Measurements from ENCODE around the gene KCNA3. TPM values are rescaled to one million over a fixed set of nuclear protein-coding genes. Genes with fewer than 3 reads are reported as not detected.

Gene KCNA3
- total RNA-seq, 1 experiment from 2014 or later = not detected

DNA sequence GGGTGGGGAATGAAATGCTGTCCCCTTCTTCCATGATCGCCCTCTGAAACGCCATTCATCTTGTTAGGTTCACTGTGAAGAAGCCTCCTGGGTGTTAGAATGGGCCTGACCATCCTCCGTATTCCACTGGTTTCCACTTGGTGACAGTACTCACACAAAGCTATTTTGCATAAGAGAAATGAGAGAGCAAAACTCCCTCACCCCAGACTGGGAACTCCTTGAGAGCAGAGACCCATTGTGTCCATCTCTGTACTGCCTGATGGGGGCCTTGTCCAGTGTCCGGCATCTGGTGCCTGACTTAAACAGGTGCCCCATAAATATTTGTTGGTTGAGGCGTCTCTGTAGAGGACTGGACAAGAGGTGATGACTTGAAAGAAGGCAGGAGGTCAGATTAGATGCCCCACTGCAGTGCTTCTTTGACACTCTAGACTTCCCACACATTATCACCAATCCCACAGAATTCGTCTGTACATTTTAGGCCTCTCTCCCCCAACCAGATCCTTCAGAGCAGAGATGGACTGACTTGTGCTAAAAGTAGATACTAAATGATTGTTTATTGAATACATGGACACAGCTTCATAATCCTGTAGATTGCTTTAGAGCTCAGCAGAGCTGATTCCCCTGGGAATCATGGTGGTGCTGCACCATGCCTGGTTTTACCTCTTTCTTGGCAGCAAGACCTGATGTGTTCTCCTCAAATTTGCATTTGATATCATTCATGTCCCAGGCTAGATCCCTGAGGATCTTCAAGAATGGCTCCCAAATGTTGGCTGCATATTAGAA is 46.2 kb downstream of the KCNA3 start:
- in situ Hi-C loops (cut with HindIII; ENCODE audit: low pct_unique_long_range_greater_than_20kb, low sequenced_read_pairs) = no loop called here
- no peak for DNase-seq (ENCODE audit: low read depth)

DNA sequence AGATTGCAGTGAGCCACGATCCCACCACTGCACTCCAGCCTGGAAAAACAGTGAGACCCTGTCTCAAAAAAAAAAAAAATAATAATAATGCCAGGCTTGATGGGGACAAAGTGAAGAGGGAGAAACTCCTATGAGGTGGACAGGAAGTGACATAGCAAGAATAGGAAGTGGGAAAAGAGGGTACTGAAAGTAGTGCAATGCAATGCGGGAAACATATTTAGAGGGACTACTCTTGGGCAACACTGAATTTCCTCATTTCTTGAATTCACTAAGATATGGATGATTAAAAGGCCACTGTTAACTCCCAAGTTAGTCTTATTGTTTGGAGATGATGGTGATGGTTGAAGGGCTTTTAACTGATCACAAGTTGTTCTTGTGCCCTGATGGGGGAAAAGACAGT is 47.0 kb downstream of the KCNA3 start:
- in situ Hi-C loops (cut with HindIII; ENCODE audit: low pct_unique_long_range_greater_than_20kb, low sequenced_read_pairs) = no loop called here
- no peak for DNase-seq (ENCODE audit: low read depth)

DNA sequence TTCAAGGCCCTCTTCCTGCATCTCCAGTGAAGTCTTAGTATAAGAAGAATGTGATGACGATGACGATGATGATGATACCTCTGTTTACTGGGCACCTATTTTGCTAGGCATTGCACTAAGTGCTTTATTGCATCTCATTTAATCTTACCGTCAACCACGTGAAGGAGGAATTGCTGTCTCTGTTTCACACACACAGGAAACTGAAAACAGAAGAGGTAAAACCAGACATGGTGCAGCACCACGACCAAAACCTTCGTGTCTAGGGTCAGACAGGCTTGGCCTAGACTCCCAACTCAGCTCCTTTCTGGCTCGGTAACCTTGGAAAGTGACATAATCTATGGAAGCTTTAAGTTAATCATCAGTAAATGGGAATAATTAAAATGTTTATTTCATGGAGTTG is 47.9 kb downstream of the KCNA3 start:
- no peak for DNase-seq (ENCODE audit: low read depth)
- in situ Hi-C loops (cut with HindIII; ENCODE audit: low pct_unique_long_range_greater_than_20kb, low sequenced_read_pairs) = no loop called here

Other genes starting within 250 kb of the KCNA3 start
- gene PROK1, start 223.8 kb downstream of the KCNA3 start, total RNA-seq (2014; rRNA removed; shearing (Covaris generic); ENCODE audit: low replicate concordance) = not detected in 2 replicates
- not detected in 2 replicates for gene KCNA10, start 155.8 kb downstream of the KCNA3 start, total RNA-seq (2014; rRNA removed; shearing (Covaris generic); ENCODE audit: low replicate concordance)
- not detected in 2 replicates for gene KCNA2, start 68.6 kb downstream of the KCNA3 start, total RNA-seq (2014; rRNA removed; shearing (Covaris generic); ENCODE audit: low replicate concordance)
- not detected in 2 replicates for gene CD53, start 198.2 kb upstream of the KCNA3 start, total RNA-seq (2014; rRNA removed; shearing (Covaris generic); ENCODE audit: low replicate concordance)